CD4-positive, alpha-beta T cell treated with Interleukin-12 subunit alpha and Interleukin-12 subunit beta, for 1 hour (primary cell): ENCODE measurements around the gene GPR137.
"Not testable (repeated sequence)": the region's sequence is repeated elsewhere in the genome, so short reads cannot be mapped to it uniquely, and the experiment has no call there.

Experiments
- DNase-seq: peaks from one replicate; pipeline ENCODE4 v3.0.0-alpha.2; 2020

Gene GPR137

GRCh38 chr11:64305075-64305690 lies 19.5 kb downstream of the GPR137 start, which contains the start of gene ESRRA:
Gene ESRRA (plus strand): TSS chr11:64305524. CDS start chr11:64307180, 1,656 bp downstream.
- DNase-seq: peak; percentile 98

- DNase-seq: peak; percentile 79
Observed at GRCh38 chr11:64305691-64306562, 20.3 kb downstream of the GPR137 start.

- DNase-seq: no peak
Observed at GRCh38 chr11:64306563-64306875, 20.9 kb downstream of the GPR137 start.

- no peak for DNase-seq
Observed at GRCh38 chr11:64306876-64307622, 21.4 kb downstream of the GPR137 start.

GRCh38 chr11:64307795-64308194 lies 22.1 kb downstream of the GPR137 start:
- not testable (repeated sequence) for DNase-seq

- DNase-seq: no peak
Observed at GRCh38 chr11:64312947-64313346, 27.3 kb downstream of the GPR137 start.

GRCh38 chr11:64313491-64314145 lies 28.0 kb downstream of the GPR137 start:
- DNase-seq: no peak

- no peak for DNase-seq
Observed at GRCh38 chr11:64314146-64314804, 28.6 kb downstream of the GPR137 start.

- DNase-seq: no peak
Observed at GRCh38 chr11:64314805-64315561, 29.3 kb downstream of the GPR137 start.

- DNase-seq: not testable (repeated sequence)
Observed at GRCh38 chr11:64315667-64316526, 30.2 kb downstream of the GPR137 start.

- peak; percentile 48 for DNase-seq
Observed at GRCh38 chr11:64316672-64317324, 31.1 kb downstream of the GPR137 start.

GRCh38 chr11:64317325-64317960 lies 31.8 kb downstream of the GPR137 start, which contains the start of gene TRMT112:
Gene TRMT112 (minus strand): TSS chr11:64317559. CDS start chr11:64317526, 33 bp downstream.
- DNase-seq: peak; percentile 98

GRCh38 chr11:64317961-64318765 lies 32.5 kb downstream of the GPR137 start, which contains the start of gene PRDX5:
Gene PRDX5 (plus strand): TSS chr11:64318121. CDS start chr11:64318216, 95 bp downstream.
- peak; percentile 97 for DNase-seq

- no peak for DNase-seq
Observed at GRCh38 chr11:64318766-64319761, 33.4 kb downstream of the GPR137 start.

- no peak for DNase-seq
Observed at GRCh38 chr11:64320556-64320955, 34.9 kb downstream of the GPR137 start.

- DNase-seq: no peak
Observed at GRCh38 chr11:64321026-64321425, 35.4 kb downstream of the GPR137 start.

GRCh38 chr11:64321533-64321932 lies 35.9 kb downstream of the GPR137 start:
- DNase-seq: no peak
